Body of pancreas (tissue), 4 donors: ENCODE measurements around the gene ACAD9.

Source experiments
- POLR2A ChIP-seq, 3 donors: fragments of 450-650 bp; IDR thresholded peaks; one replicate each; pipeline ENCODE4 v1.6.1; 2016; ENCODE audit warnings: antibody characterized with exemption in 3 of 3, mild to moderate bottlenecking in 2 of 3
- TF ChIP-seq, protein P1 (sequence below), 7 experiments: fragments of 450-650 bp in 4 of 7; fragments of 200-600 bp in 3 of 7; sonication (generic) in 3 of 7; IDR thresholded peaks; one replicate each; pipeline ENCODE4 v1.5.1; 2016 to 2019; ENCODE audit warnings: antibody characterized with exemption in 7 of 7

DNA sequence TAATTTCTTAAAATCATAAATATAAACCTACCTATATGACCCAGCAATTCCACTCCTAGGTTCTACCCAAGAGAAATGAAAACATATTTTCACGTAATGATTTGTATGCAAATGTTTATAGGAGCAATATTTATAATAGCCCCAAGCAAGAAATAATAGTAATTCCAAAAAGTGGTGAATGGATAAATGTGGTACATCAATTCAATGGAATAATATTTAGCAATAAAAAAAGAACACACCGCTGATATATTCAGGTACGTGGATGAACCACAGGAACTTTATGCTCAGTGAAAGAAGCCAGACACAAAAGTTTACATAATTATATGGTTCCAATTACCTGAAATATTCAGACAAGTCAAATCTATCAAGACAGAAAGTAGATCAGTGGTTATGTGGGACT, 49.9 kb downstream of the ACAD9 start:
- TF ChIP-seq, protein P1, sequence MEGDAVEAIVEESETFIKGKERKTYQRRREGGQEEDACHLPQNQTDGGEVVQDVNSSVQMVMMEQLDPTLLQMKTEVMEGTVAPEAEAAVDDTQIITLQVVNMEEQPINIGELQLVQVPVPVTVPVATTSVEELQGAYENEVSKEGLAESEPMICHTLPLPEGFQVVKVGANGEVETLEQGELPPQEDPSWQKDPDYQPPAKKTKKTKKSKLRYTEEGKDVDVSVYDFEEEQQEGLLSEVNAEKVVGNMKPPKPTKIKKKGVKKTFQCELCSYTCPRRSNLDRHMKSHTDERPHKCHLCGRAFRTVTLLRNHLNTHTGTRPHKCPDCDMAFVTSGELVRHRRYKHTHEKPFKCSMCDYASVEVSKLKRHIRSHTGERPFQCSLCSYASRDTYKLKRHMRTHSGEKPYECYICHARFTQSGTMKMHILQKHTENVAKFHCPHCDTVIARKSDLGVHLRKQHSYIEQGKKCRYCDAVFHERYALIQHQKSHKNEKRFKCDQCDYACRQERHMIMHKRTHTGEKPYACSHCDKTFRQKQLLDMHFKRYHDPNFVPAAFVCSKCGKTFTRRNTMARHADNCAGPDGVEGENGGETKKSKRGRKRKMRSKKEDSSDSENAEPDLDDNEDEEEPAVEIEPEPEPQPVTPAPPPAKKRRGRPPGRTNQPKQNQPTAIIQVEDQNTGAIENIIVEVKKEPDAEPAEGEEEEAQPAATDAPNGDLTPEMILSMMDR (IDR thresholded peaks at IDR 0.05), result no peak
- TF ChIP-seq POLR2A (IDR thresholded peaks at IDR 0.05), result no peak
